ENCODE results near the gene MS4A6E.
A peak's percentile ranks its signal among the peaks of the same experiment; 100 is the strongest.

The MS4A6E gene

DNA sequence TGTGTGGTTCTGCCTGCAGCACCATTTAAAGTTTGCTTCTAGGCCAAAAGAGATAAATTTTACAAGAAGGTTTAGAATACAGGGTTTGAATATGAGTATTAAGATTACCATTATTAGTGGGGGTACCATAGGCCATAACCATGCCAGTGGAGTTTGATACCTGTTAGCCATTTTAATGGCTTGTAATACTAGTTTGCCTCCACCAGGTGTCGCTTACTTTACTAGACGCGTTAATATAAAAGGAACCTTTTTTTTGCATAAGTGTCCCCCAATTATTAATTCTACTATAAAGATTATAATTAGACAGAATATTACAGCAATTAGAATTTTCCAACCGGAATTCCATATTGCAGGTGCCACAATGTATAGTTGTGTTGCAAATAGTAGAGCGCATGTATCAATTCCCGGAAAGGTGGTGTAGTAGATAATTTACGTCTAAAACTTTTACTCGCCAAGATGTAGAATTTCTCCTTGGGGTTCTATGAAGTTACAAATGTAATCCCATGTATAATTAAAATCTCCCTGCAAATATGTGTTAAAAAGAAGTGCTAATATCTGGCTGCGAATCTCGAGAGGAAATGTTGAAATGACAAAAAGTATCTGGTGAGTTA lies 16.1 kb downstream of the MS4A6E start:
- Histone ChIP-seq H3K4me3 (no peak overlapping the region), H3K36me3 (no peaks in the 10 kb centered on the region), H3K27me3 (no peaks in the 10 kb centered on the region), H3K4me1 (peaks cover 0 to 79% (median 0%) of the 10 kb centered on the region in 10 experiments; a peak in 4 of 20 replicates), H3K27ac (no peak overlapping the region), H4K20me1 (no peaks in the 10 kb centered on the region), H3K4me2 (peak overlapping the region in 1 of 11 experiments; percentile 85; a peak in 1 of 22 replicates), H3K9me3 (replicated peaks in 1 of 11) (peaks cover 0 to 6% (median 0%) of the 10 kb centered on the region in 11 experiments; a peak in 2 of 22 replicates), H3K9ac (no peak overlapping the region)
- TF ChIP-seq Cebpa-rat (IDR thresholded peaks at IDR 0.05), result no peak

DNA sequence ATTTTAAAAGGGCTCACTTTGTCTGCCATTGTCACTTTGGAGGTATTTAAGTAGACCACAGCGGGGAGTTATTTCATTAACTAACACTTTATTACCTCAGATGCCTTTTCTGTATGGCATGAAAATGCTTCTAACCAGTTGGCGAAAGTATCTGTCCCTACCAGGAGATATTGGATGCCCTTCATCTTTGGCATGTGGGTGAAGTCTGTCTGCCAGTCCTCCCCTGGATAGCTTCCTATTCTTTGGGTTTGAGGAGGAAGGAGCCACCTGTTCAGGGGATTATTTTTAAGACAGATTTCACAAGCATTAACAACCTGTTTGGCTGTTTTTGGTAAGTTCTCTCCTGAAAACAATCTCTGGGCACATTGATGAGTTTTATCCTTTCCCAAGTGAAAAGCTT lies 17.1 kb downstream of the MS4A6E start:
- Histone ChIP-seq H3K36me3 (no peaks in the 10 kb centered on the region), H3K4me3 (no peak overlapping the region), H3K9me3 (replicated peaks in 1 of 11) (peaks cover 0 to 6% (median 0%) of the 10 kb centered on the region in 11 experiments; a peak in 2 of 22 replicates), H3K4me2 (peak overlapping the region in 2 of 11 experiments; percentile 69 to 85; a peak in 4 of 22 replicates), H4K20me1 (no peaks in the 10 kb centered on the region), H3K9ac (no peak overlapping the region), H3K4me1 (peaks cover 0 to 83% (median 0%) of the 10 kb centered on the region in 10 experiments; a peak in 6 of 20 replicates), H3K27me3 (no peaks in the 10 kb centered on the region), H3K27ac (no peak overlapping the region)
- TF ChIP-seq Cebpa-rat (IDR thresholded peaks at IDR 0.05), result no peak

DNA sequence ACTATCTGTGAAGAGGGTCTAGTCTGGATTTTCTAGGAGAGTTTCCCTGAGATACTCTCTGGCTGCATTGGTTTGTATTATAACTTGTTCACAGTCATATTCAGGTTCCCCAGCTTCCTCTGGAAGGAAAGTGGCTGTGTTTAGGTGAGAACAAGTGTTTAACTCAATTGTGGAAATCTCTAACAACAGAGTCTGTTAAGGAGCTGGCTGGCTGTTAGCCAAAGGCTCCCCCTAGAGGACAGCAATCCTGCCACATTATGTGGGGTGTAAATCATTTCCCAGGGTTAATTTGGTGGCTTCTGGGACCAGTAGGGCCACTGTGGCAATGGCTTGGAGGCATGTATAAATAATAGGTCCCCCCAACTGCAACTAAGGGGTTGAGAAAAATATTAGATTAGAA lies 18.4 kb downstream of the MS4A6E start:
- Histone ChIP-seq H3K4me2 (peak overlapping the region in 2 of 11 experiments; percentile 69 to 85; a peak in 4 of 22 replicates), H3K27me3 (no peaks in the 10 kb centered on the region), H3K9ac (no peak overlapping the region), H4K20me1 (no peaks in the 10 kb centered on the region), H3K9me3 (replicated peaks in 1 of 11) (peaks cover 0 to 6% (median 0%) of the 10 kb centered on the region in 11 experiments; a peak in 3 of 22 replicates), H3K36me3 (no peaks in the 10 kb centered on the region), H3K4me3 (no peak overlapping the region), H3K4me1 (peaks cover 0 to 81% (median 0%) of the 10 kb centered on the region in 10 experiments; a peak in 6 of 20 replicates), H3K27ac (no peak overlapping the region)
- no peak for TF ChIP-seq Cebpa-rat (IDR thresholded peaks at IDR 0.05)

DNA sequence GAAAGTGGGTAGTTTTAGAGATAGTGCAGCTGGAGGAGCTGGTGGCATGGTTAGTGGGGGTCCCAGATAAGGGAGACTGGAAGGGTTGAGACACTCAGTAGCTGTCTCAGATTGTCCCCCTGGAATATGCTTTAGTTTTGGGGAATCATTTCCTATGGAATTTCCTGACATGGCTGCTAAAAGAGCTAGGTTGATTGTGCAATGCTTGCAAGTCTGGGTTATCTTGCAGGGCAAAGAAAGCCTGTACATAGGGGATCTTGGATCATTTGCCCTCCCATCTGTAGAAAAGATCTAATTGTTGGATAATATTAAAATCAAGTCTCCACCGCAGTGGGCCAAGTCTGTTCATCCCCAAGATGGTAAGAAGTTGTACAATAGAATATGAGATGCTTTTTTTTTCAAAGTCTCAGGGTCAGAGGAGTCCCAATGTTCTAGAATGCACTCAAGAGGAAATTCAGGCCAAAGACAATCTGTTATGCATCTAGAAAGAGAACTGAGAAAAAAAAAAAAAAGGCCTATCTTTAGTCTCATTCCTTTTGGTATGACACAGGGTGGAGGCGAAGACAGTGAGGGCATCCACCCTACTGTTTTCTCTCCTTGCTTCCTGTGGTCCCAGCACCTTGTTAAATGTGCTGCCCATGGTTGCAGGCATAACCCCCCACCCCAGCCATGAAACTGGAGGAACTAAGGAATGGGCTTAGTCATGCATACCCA lies 20.2 kb downstream of the MS4A6E start:
- H3K4me3 ChIP-seq, result no peak overlapping the region
- no peaks in the 10 kb centered on the region for H4K20me1 ChIP-seq
- peaks cover 0 to 82% (median 0%) of the 10 kb centered on the region in 10 experiments; a peak in 6 of 20 replicates for H3K4me1 ChIP-seq
- no peak overlapping the region for H3K27ac ChIP-seq
- TF ChIP-seq Cebpa-rat (IDR thresholded peaks at IDR 0.05), result peak in 3 of 11 experiments; percentile 19 to 64 (median 20); a peak in 2 of 22 replicates
- peak overlapping the region in 3 of 11 experiments; percentile 6 to 85 (median 69); a peak in 5 of 22 replicates for H3K4me2 ChIP-seq
- H3K9ac ChIP-seq, result no peak overlapping the region
- peaks cover 0 to 12% (median 6%) of the 10 kb centered on the region in 11 experiments; a peak in 10 of 22 replicates for H3K9me3 ChIP-seq (replicated peaks in 1 of 11)
- H3K27me3 ChIP-seq, result no peaks in the 10 kb centered on the region
- no peaks in the 10 kb centered on the region for H3K36me3 ChIP-seq

DNA sequence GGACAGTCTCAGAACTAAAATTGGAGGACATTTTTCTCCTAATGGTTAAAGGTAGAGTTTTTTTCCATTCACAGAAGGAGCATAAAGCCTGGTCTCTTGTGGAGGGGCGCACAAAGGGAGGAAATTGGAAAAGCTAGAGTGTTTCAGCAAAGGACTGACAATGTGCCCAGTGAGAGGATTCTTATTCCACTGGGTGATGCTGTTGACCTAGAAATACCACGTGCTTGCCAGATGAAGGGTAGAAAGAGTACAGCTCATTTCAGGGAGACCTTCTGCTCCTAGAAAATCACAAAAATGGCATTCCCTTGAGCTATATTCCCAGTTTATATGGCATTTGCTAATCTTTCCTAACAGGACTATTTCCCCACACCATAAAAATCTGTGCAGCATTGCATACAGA lies 21.1 kb downstream of the MS4A6E start:
- H3K4me3 ChIP-seq, result no peak overlapping the region
- H3K9me3 ChIP-seq (replicated peaks in 1 of 11), result peaks cover 0 to 16% (median 7%) of the 10 kb centered on the region in 11 experiments; a peak in 12 of 22 replicates
- H3K9ac ChIP-seq, result no peak overlapping the region
- peak overlapping the region in 2 of 11 experiments; percentile 69 to 85; a peak in 4 of 22 replicates for H3K4me2 ChIP-seq
- peaks cover 0 to 78% (median 0%) of the 10 kb centered on the region in 10 experiments; a peak in 6 of 20 replicates for H3K4me1 ChIP-seq
- TF ChIP-seq Cebpa-rat (IDR thresholded peaks at IDR 0.05), result no peak
- no peaks in the 10 kb centered on the region for H4K20me1 ChIP-seq
- H3K36me3 ChIP-seq, result no peaks in the 10 kb centered on the region
- H3K27ac ChIP-seq, result no peak overlapping the region
- H3K27me3 ChIP-seq, result no peaks in the 10 kb centered on the region

DNA sequence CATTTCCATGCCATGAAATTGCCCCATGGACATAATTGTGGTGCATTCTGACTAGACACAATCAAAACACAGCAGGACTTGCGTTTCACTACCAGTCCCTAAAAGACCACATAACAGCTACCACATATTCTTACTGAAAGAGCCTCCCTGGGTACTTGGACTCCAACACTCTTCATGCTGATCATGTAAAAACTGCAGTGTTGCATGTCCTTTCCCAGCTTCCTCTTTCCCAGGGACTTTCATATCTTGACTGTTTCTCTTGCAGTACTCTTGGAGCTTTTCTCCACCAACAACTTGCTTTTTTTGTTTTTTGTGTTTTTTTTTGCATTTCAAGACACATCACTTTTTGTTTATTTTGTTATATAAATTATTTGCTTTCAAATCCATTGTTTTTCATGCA lies 22.9 kb downstream of the MS4A6E start:
- Histone ChIP-seq H3K4me3 (no peak overlapping the region), H3K9me3 (replicated peaks in 1 of 11) (peaks cover 16 to 34% (median 21%) of the 10 kb centered on the region in 11 experiments), H4K20me1 (no peaks in the 10 kb centered on the region), H3K4me2 (peak overlapping the region in 3 of 11 experiments; percentile 38 to 85 (median 77); a peak in 6 of 22 replicates), H3K36me3 (no peaks in the 10 kb centered on the region), H3K9ac (no peak overlapping the region), H3K4me1 (peaks cover 0 to 62% (median 0%) of the 10 kb centered on the region in 10 experiments; a peak in 6 of 20 replicates), H3K27ac (peak overlapping the region in 2 of 11 experiments; percentile 1 to 17; a peak in 3 of 22 replicates), H3K27me3 (no peaks in the 10 kb centered on the region)
- TF ChIP-seq Cebpa-rat (IDR thresholded peaks at IDR 0.05), result no peak

DNA sequence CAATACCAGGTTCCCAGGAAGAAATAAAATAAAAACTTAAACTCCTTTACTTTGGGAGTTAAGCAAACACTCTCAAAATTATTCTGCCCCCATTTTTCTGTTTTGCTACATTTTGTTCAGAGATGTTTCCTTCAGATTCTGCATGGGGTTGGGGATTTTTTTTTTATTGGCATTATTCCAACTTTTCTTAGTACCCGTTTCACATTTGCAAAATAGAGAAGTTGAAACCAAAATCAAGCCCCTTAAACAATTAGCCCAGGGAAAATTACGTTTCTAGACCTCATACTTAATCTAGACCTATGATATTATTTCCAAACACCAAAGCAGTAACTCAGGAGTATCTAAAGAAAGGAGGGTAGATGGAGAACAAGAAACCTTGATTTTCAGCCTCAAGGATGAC lies 30.7 kb downstream of the MS4A6E start:
- H3K27me3 ChIP-seq, result no peaks in the 10 kb centered on the region
- no peak for TF ChIP-seq Cebpa-rat (IDR thresholded peaks at IDR 0.05)
- peaks cover 0 to 14% (median 7%) of the 10 kb centered on the region in 11 experiments; a peak in 8 of 22 replicates for H3K36me3 ChIP-seq
- peak overlapping the region in 3 of 11 experiments; percentile 3 to 57 (median 30); a peak in 3 of 22 replicates for H3K4me2 ChIP-seq
- peaks cover 57 to 79% (median 67%) of the 10 kb centered on the region in 11 experiments for H3K9me3 ChIP-seq (replicated peaks in 1 of 11)
- no peak overlapping the region for H3K4me3 ChIP-seq
- no peak overlapping the region for H3K9ac ChIP-seq
- H3K4me1 ChIP-seq, result peaks cover 0 to 30% (median 0%) of the 10 kb centered on the region in 10 experiments; a peak in 6 of 20 replicates
- H4K20me1 ChIP-seq, result no peaks in the 10 kb centered on the region
- H3K27ac ChIP-seq, result no peak overlapping the region

DNA sequence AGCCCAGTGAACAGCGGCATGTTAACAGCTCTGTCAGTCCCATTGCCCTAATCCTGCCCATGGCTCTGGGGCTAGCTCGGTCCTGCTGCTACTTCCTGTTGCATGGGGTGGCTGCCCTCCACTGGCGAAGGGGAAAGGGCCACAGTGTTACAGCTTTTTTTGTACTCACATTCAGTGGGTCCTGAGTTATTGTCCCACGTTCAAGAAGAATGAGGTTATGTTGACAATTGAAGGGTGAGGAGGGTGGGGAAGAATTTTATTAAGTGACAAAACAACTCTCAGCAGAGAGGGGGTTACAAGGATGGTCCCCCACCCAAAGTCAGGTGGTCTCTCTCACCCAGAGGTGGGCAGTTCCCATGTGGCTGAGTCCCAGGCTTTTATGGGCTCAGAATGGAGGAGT lies 33.6 kb downstream of the MS4A6E start:
- Histone ChIP-seq H3K4me3 (0 out of 20 replicates have a peak overlapping the region, but pooled peaks of 3 of the 10 experiments have one; percentile 0 to 13 (median 1)), H4K20me1 (no peaks in the 10 kb centered on the region), H3K9ac (no peak overlapping the region), H3K9me3 (replicated peaks in 1 of 11) (peaks cover 38 to 62% (median 48%) of the 10 kb centered on the region in 11 experiments), H3K36me3 (peaks cover 0 to 14% (median 7%) of the 10 kb centered on the region in 11 experiments; a peak in 8 of 22 replicates), H3K4me2 (no peak overlapping the region), H3K27ac (no peak overlapping the region), H3K27me3 (no peaks in the 10 kb centered on the region), H3K4me1 (peaks cover 12 to 58% (median 14%) of the 10 kb centered on the region in 10 experiments)
- TF ChIP-seq Cebpa-rat (IDR thresholded peaks at IDR 0.05), result no peak

DNA sequence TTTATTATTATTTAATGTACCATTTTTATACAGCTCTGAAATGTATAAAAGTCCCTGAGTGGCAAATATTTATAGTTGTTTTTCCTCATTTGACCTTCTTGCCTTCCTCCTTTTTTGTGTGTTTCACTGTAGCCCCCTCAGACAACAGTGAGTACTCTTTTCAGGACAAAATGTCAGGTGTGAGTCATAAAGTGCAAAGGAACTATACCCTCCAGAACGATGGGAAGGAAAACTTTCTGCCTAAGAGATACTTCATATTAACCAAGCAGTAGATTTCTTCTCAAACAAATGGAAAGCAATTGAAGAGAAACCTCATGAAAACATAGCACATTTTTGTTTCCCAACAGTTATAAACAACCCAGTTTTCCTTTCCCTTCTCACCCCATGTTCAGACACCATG lies 35.2 kb downstream of the MS4A6E start:
- peak overlapping the region in 2 of 11 experiments; percentile 4 to 23; a peak in 1 of 22 replicates for H3K27ac ChIP-seq
- H3K4me3 ChIP-seq, result no peak overlapping the region
- TF ChIP-seq Cebpa-rat (IDR thresholded peaks at IDR 0.05), result no peak
- H3K9ac ChIP-seq, result no peak overlapping the region
- H3K36me3 ChIP-seq, result peaks cover 0 to 14% (median 7%) of the 10 kb centered on the region in 11 experiments; a peak in 8 of 22 replicates
- H3K4me1 ChIP-seq, result peaks cover 12 to 66% (median 17%) of the 10 kb centered on the region in 10 experiments
- no peaks in the 10 kb centered on the region for H4K20me1 ChIP-seq
- peaks cover 43 to 61% (median 52%) of the 10 kb centered on the region in 11 experiments for H3K9me3 ChIP-seq (replicated peaks in 1 of 11)
- H3K27me3 ChIP-seq, result no peaks in the 10 kb centered on the region
- H3K4me2 ChIP-seq, result peak overlapping the region in 3 of 11 experiments; percentile 21 to 87 (median 39); a peak in 5 of 22 replicates

Measured in BLaER1 treated with 17β-estradiol and CSF1 and Interleukin-3, amounts not matched to agents 10 nM and 100 nM (cell line).